Activated CD8-positive, alpha-beta memory T cell treated with anti-CD3 and anti-CD28 coated beads, Interleukin-2, amount 10 ng/mL, durations not matched to agents 7 days and 5 days (primary cell): Measurements from ENCODE around the gene ST7. TPM values are rescaled to one million over a fixed set of nuclear protein-coding genes. Genes with fewer than 3 reads are reported as not detected.
"Not testable (repeated sequence)": the region's sequence is repeated elsewhere in the genome, so short reads cannot be mapped to it uniquely, and the experiment has no call there.

Source experiments
- ATAC-seq: fragments of 150-1000 bp; cut with Tn5 transposase; one replicate; pipeline ENCODE4 v1.10.0; 2021; ENCODE audit warnings: moderate library complexity
- CTCF ChIA-PET: fragments of 350-600 bp; sonication (Branson Sonifier 250); formaldehyde crosslinking; loops from one replicate; lab custom pipeline; 2021; ENCODE audit warnings: antibody characterized with exemption; lab: Charles Lee
- DNase-seq: peaks from one replicate; pipeline ENCODE4 v3.0.0-alpha.2; 2020
- H3K27ac Mint-ChIP-seq: one replicate; pipeline ENCODE4 v1.8.0; 2021; ENCODE audit warnings: mild to moderate bottlenecking, mixed read lengths
- H3K27me3 Mint-ChIP-seq: one replicate; pipeline ENCODE4 v1.8.0; 2021; ENCODE audit warnings: mixed read lengths
- H3K36me3 Mint-ChIP-seq: one replicate; pipeline ENCODE4 v1.8.0; 2021; ENCODE audit warnings: mild to moderate bottlenecking, mixed read lengths
- H3K4me1 Mint-ChIP-seq: one replicate; pipeline ENCODE4 v1.8.0; 2021; ENCODE audit warnings: mixed read lengths
- H3K4me3 Mint-ChIP-seq: one replicate; pipeline ENCODE4 v1.8.0; 2021; ENCODE audit warnings: mild to moderate bottlenecking, moderate library complexity, mixed read lengths
- H3K9me3 Mint-ChIP-seq: one replicate; pipeline ENCODE4 v1.8.0; 2022; ENCODE audit warnings: low read depth, mixed read lengths
- total RNA-seq, 2 experiments: library from RNA; stranded (reverse); gene quantifications; one replicate each; pipeline ENCODE4 v1.2.3, GENCODE V29; 2021

ST7 gene
- total RNA-seq, 2 experiments from 2014 or later: 7.2 to 12.8 TPM

GRCh38 chr7:116971869-116972268, 18.6 kb downstream of the ST7 start:
- no peak for DNase-seq
- no peaks in the 10 kb centered on the region for H3K9me3 Mint-ChIP-seq
- no peak for ATAC-seq

GRCh38 chr7:116975024-116975423, 21.7 kb downstream of the ST7 start:
- CTCF ChIA-PET, H3K36me3 Mint-ChIP-seq, H3K27me3 Mint-ChIP-seq, H3K27ac Mint-ChIP-seq, H3K4me1 Mint-ChIP-seq, H3K9me3 Mint-ChIP-seq, ATAC-seq, DNase-seq, H3K4me3 Mint-ChIP-seq: not testable (repeated sequence)

More at GRCh38 chr7:116971869-116972268, 18.6 kb downstream of the ST7 start:
- Mint-ChIP-seq H3K27ac (no peak overlapping the region), H3K4me3 (no peak overlapping the region), H3K36me3 (peaks cover 5% of the 10 kb centered on the region), H3K4me1 (peaks cover 9% of the 10 kb centered on the region), H3K27me3 (no peaks in the 10 kb centered on the region)
- CTCF ChIA-PET: interaction anchor here (1.0 to 1.2 kb wide), 2 partner anchors 15 to 17 kb away, joined by 3 read pairs; no protein-coding TSS in a partner anchor

DNA sequence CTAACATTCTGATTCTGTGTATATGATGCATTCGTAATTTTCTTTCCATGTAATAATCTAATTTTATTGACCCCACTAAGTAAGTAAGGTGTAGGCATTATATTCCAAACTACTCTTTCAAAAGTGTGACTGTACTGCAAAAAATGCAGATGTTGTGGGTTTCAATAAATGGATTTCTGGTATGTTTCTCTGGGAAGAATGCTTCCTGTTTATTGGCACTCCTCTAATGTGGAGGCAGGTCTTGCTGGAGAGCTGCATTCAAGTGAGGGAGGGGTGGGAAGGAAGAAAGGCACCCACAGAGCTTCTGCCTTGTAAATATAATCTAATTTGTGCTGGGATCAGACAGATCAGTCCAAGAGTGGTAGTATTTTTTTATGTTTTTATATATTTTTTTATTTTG, 23.9 kb downstream of the ST7 start:
- Mint-ChIP-seq H3K9me3 (no peaks in the 10 kb centered on the region), H3K36me3 (peaks cover 2% of the 10 kb centered on the region), H3K27me3 (no peaks in the 10 kb centered on the region), H3K27ac (no peak overlapping the region), H3K4me3 (no peak overlapping the region), H3K4me1 (no peaks in the 10 kb centered on the region)
- ATAC-seq: no peak
- CTCF ChIA-PET: no interaction called here
- no peak for DNase-seq

DNA sequence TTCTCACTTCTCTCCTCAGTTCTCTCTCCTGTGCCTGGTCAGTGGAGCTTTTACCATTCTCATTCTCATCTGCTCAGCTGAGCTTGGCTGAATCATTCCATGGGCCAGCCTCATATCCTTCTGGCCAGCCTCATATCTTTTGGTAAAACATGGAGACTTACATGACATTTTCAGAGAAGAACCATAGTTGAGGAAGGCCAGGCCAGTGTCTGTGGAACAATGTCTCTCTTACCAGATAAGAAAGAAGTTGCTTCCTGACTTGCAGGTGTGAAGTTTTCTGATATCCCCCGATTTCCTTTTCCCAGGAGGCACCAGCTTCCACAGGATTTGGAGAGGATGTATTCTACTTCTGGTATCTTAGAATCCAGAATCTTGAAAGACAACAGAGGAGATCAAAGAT, 24.7 kb downstream of the ST7 start:
- H3K27me3 Mint-ChIP-seq: no peaks in the 10 kb centered on the region
- DNase-seq (no peak), ATAC-seq (no peak)
- H3K4me3 Mint-ChIP-seq: no peak overlapping the region
- peaks cover 2% of the 10 kb centered on the region for H3K36me3 Mint-ChIP-seq
- H3K27ac Mint-ChIP-seq: no peak overlapping the region
- no peaks in the 10 kb centered on the region for H3K4me1 Mint-ChIP-seq
- CTCF ChIA-PET: interaction anchor here (0.9 kb wide), 1 partner anchor 10 kb away, joined by 3 read pairs; no protein-coding TSS in a partner anchor
- no peaks in the 10 kb centered on the region for H3K9me3 Mint-ChIP-seq

- Mint-ChIP-seq H3K36me3 (peaks cover 2% of the 10 kb centered on the region), H3K9me3 (no peaks in the 10 kb centered on the region), H3K4me1 (no peaks in the 10 kb centered on the region), H3K27me3 (no peaks in the 10 kb centered on the region), H3K27ac (no peak overlapping the region), H3K4me3 (no peak overlapping the region)
- no peak for ATAC-seq
- CTCF ChIA-PET: interaction anchor here (0.8 kb wide), 1 partner anchor 148 kb away, joined by 3 read pairs; no protein-coding TSS in a partner anchor
- DNase-seq: no peak
Observed at GRCh38 chr7:116979430-116979829, 26.1 kb downstream of the ST7 start.

GRCh38 chr7:116980354-116980753, 27.1 kb downstream of the ST7 start:
- CTCF ChIA-PET: no interaction called here

DNA sequence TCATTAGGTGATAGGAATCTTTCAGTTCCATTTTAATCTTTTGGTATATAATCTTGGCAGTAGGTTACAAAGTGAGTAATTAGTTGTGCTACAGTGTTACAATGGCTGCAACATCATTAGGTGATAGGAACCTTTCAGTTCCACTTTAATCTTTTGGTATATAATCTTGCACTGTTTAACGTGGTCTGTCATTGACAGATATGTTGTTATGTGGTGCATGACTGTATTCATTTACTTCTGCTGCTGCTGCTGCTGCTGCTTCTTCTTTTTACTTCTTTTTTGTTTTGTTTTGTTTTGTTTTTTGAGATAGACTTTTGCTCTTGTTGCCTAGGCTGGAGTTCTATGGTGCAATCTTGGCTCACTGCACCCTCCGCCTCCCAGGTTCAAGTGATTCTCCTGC, 28.6 kb downstream of the ST7 start:
- H3K4me3 Mint-ChIP-seq: no peak overlapping the region
- H3K27ac Mint-ChIP-seq: no peak overlapping the region
- peaks cover 1% of the 10 kb centered on the region for H3K36me3 Mint-ChIP-seq
- no peaks in the 10 kb centered on the region for H3K9me3 Mint-ChIP-seq
- H3K27me3 Mint-ChIP-seq: no peaks in the 10 kb centered on the region
- ATAC-seq (no peak), DNase-seq (no peak)
- no peaks in the 10 kb centered on the region for H3K4me1 Mint-ChIP-seq
- CTCF ChIA-PET: no interaction called here

More at GRCh38 chr7:116980354-116980753, 27.1 kb downstream of the ST7 start:
- H3K4me1 Mint-ChIP-seq: no peaks in the 10 kb centered on the region
- H3K36me3 Mint-ChIP-seq: no peaks in the 10 kb centered on the region
- DNase-seq (no peak), ATAC-seq (no peak)
- H3K27ac Mint-ChIP-seq: no peak overlapping the region
- H3K27me3 Mint-ChIP-seq: no peaks in the 10 kb centered on the region
- no peaks in the 10 kb centered on the region for H3K9me3 Mint-ChIP-seq
- H3K4me3 Mint-ChIP-seq: no peak overlapping the region

- no peak overlapping the region for H3K4me3 Mint-ChIP-seq
- CTCF ChIA-PET: interaction anchor here (0.7 to 4.1 kb wide), 11 partner anchors 12 to 146 kb away, joined by 3 to 47 read pairs (median 5); no protein-coding TSS in a partner anchor
- no peaks in the 10 kb centered on the region for H3K4me1 Mint-ChIP-seq
- H3K27me3 Mint-ChIP-seq: no peaks in the 10 kb centered on the region
- H3K36me3 Mint-ChIP-seq: peaks cover 1% of the 10 kb centered on the region
- ATAC-seq (no peak), DNase-seq (no peak)
- no peaks in the 10 kb centered on the region for H3K9me3 Mint-ChIP-seq
- H3K27ac Mint-ChIP-seq: no peak overlapping the region
Observed at GRCh38 chr7:116984511-116984910, 31.2 kb downstream of the ST7 start.

- CTCF ChIA-PET: interaction anchor here (0.7 to 4.1 kb wide), 13 partner anchors 12 to 146 kb away, joined by 3 to 47 read pairs (median 5); no protein-coding TSS in a partner anchor
- H3K4me3 Mint-ChIP-seq: no peak overlapping the region
- H3K9me3 Mint-ChIP-seq: no peaks in the 10 kb centered on the region
- ATAC-seq: peak; percentile 65
- no peaks in the 10 kb centered on the region for H3K27me3 Mint-ChIP-seq
- peaks cover 1% of the 10 kb centered on the region for H3K36me3 Mint-ChIP-seq
- no peak overlapping the region for H3K27ac Mint-ChIP-seq
- no peaks in the 10 kb centered on the region for H3K4me1 Mint-ChIP-seq
- DNase-seq: no peak
Observed at GRCh38 chr7:116984917-116985316, 31.6 kb downstream of the ST7 start.

GRCh38 chr7:116985575-116985974, 32.3 kb downstream of the ST7 start:
- H3K27ac Mint-ChIP-seq: no peak overlapping the region
- H3K27me3 Mint-ChIP-seq: no peaks in the 10 kb centered on the region
- DNase-seq (no peak), ATAC-seq (no peak)
- CTCF ChIA-PET: interaction anchor here (0.8 to 4.1 kb wide), 15 partner anchors 13 to 145 kb away, joined by 3 to 47 read pairs (median 4); no protein-coding TSS in a partner anchor
- H3K4me1 Mint-ChIP-seq: no peaks in the 10 kb centered on the region
- peaks cover 1% of the 10 kb centered on the region for H3K36me3 Mint-ChIP-seq
- H3K4me3 Mint-ChIP-seq: no peak overlapping the region
- H3K9me3 Mint-ChIP-seq: no peaks in the 10 kb centered on the region

DNA sequence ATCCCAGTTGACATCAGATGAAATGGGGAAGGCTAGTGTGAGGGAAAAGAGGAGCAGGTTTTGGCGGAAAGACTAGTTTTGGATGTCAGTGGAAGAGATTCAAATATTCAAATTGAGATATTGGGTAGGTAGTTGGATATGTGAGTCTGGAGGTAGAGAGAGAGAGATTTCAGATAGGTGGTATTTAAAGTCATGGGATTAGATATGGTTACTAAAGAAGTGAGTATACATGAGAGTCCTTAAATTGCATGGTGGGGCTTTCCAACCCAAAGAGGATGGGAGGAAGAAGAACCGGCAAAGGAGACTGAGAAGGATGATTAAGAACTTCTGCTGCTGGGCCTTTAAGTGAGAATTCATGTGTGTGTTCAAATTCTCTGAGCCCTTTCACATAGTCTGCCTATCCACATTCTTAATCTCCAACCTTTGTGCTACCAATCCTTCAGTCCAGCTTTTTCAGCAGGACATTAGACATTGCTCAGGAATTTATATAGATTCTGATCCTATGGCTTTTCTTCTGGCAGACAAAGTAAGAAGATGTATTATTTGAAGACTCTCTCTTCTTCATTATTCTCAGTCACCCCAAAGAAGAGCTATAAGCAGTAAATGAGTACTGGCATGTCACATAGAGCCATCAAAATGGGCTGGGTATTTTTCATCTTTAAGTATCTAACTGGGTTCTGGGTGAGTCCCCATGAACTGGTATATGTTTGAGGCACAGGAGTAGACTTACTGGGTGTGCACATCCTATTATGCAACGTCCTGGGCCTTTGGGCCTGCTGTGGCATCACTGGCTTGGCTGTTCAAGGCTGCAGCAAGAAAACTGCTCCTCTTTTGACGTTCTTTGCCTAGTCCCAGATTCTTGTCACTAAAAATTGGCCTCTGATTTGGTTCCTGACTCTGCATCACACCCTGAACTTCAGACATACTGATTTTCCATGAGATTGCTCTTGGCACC, 33.6 kb downstream of the ST7 start:
- DNase-seq (no peak), ATAC-seq (no peak)
- CTCF ChIA-PET: interaction anchor here (1.3 to 4.1 kb wide), 8 partner anchors 15 to 139 kb away, joined by 3 to 47 read pairs (median 8); no protein-coding TSS in a partner anchor
- Mint-ChIP-seq H3K27me3 (no peaks in the 10 kb centered on the region), H3K4me1 (no peaks in the 10 kb centered on the region), H3K4me3 (no peak overlapping the region), H3K36me3 (peaks cover 1% of the 10 kb centered on the region), H3K27ac (no peak overlapping the region), H3K9me3 (no peaks in the 10 kb centered on the region)

DNA sequence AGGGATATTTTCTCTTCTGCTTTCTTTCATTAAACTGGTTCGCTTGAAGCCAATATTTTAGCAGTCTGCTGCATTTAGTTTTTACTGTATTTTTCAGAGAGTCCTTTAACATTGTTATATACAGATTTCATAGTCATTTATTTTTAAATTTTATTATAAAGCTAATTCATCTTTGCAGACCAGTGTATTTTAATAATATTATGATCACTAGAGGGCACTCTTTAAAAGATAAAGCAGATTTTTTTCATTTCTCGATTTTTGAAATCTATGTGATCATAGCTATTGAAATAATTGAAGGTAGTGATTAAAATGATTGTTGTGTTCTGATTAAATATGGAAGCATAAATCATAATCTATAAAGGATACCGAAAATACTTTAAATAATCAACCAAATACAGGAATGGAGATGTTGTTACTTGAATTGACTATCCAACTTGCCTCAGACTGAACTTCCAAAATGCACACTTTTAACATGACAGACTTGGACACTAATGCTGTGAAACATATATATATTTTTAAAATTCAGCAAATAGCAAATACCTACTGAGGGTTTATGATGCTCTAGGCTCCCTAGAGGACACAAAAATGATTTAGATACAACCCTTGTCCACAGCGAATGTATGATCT, 35.2 kb downstream of the ST7 start:
- H3K9me3 Mint-ChIP-seq: no peaks in the 10 kb centered on the region
- H3K4me1 Mint-ChIP-seq: no peaks in the 10 kb centered on the region
- CTCF ChIA-PET: interaction anchor here (0.5 to 3.2 kb wide), 19 partner anchors 9 to 146 kb away, joined by 3 to 23 read pairs (median 4); partner anchors contain the start of gene ST7
- DNase-seq: no peak
- peaks cover 4% of the 10 kb centered on the region for H3K36me3 Mint-ChIP-seq
- no peaks in the 10 kb centered on the region for H3K27me3 Mint-ChIP-seq
- H3K27ac Mint-ChIP-seq: no peak overlapping the region
- no peak overlapping the region for H3K4me3 Mint-ChIP-seq
- ATAC-seq: no peak

- H3K36me3 Mint-ChIP-seq: peaks cover 4% of the 10 kb centered on the region
- no peak overlapping the region for H3K4me3 Mint-ChIP-seq
- CTCF ChIA-PET: interaction anchor here (1.3 to 3.2 kb wide), 6 partner anchors 20 to 138 kb away, joined by 3 to 23 read pairs (median 12); no protein-coding TSS in a partner anchor
- H3K27ac Mint-ChIP-seq: no peak overlapping the region
- DNase-seq (no peak), ATAC-seq (no peak)
- H3K9me3 Mint-ChIP-seq: no peaks in the 10 kb centered on the region
- H3K27me3 Mint-ChIP-seq: peaks cover 6% of the 10 kb centered on the region
- no peaks in the 10 kb centered on the region for H3K4me1 Mint-ChIP-seq
Observed at GRCh38 chr7:116990056-116990455, 36.8 kb downstream of the ST7 start.
